Measurements from ENCODE around the gene CAMTA1. TPM values are rescaled to one million over a fixed set of nuclear protein-coding genes. Genes with fewer than 3 reads are reported as not detected.

The CAMTA1 gene
- total RNA-seq, 1 donor from 2014 or later = 77.6 TPM

DNA sequence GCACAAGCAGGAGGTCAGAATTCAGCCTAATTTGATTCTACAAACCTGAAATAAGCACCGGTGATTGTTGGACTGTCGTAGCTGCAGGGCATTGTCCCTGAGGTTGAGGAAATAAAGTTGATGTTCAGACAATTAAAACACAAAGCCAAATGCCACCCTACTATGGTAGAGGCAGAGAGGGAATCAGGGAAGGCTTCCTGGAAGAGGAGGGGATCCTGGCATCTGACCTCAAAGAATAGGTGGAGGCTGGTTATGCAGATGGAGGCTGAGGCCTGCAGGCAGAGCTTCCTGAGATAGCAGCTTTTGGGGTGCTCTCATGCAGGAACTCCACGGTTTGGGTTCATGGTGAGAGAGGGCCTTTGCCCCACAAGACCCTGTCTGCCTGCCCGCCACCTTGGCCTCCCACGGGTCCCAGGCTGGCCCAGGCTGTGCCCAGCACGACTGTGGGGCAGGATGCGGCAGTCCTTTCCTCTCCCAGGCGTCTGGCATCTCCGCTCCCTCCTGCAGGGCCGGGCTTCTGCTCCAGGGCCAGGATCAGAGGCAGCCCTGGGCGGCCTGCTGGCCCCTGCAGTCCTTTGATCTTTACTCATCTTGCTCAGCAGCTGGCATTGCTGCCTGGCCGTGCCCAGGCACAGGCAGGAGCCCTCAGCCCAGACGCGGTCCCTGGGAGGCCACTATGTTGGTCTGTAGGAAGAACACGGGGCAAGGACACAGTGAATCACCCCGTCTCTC is 851.7 kb downstream of the CAMTA1 start:
- TF ChIP-seq, protein P1, sequence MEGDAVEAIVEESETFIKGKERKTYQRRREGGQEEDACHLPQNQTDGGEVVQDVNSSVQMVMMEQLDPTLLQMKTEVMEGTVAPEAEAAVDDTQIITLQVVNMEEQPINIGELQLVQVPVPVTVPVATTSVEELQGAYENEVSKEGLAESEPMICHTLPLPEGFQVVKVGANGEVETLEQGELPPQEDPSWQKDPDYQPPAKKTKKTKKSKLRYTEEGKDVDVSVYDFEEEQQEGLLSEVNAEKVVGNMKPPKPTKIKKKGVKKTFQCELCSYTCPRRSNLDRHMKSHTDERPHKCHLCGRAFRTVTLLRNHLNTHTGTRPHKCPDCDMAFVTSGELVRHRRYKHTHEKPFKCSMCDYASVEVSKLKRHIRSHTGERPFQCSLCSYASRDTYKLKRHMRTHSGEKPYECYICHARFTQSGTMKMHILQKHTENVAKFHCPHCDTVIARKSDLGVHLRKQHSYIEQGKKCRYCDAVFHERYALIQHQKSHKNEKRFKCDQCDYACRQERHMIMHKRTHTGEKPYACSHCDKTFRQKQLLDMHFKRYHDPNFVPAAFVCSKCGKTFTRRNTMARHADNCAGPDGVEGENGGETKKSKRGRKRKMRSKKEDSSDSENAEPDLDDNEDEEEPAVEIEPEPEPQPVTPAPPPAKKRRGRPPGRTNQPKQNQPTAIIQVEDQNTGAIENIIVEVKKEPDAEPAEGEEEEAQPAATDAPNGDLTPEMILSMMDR (IDR thresholded peaks at IDR 0.05; ENCODE audit: insufficient read depth, low read depth, low read length) = no peak
- no peak for TF ChIP-seq EZH2 (IDR thresholded peaks at IDR 0.05; ENCODE audit: insufficient read depth, low read length)
- Histone ChIP-seq H3K4me2 (ENCODE audit: low read length) (no peak overlapping the region), H4K20me1 (ENCODE audit: insufficient read depth, low read length) (no peaks in the 10 kb centered on the region), H2AFZ (ENCODE audit: low read depth, low read length) (no peak overlapping the region), H3K9ac (ENCODE audit: low read length) (no peak overlapping the region), H3K4me3 (ENCODE audit: insufficient read depth, low read depth, low read length) (no peak overlapping the region), H3K27me3 (ENCODE audit: insufficient read depth, low read length) (no peaks in the 10 kb centered on the region), H3K36me3 (ENCODE audit: insufficient read depth, low read length) (no peaks in the 10 kb centered on the region), H3K27ac (ENCODE audit: low read depth, low read length) (no peak overlapping the region), H3K79me2 (ENCODE audit: insufficient read depth, low read length) (no peaks in the 10 kb centered on the region), H3K4me1 (ENCODE audit: insufficient read depth, low read length) (no peaks in the 10 kb centered on the region), H3K9me3 (ENCODE audit: insufficient read depth, low read depth, low read length) (no peaks in the 10 kb centered on the region)
- Mint-ChIP-seq H3K27me3 (ENCODE audit: low read depth, unreplicated experiment) (peaks cover 64% of the 10 kb centered on the region), H3K36me3 (ENCODE audit: low read depth, unreplicated experiment) (no peaks in the 10 kb centered on the region), H3K9me3 (ENCODE audit: unreplicated experiment) (no peaks in the 10 kb centered on the region), H3K4me3 (ENCODE audit: unreplicated experiment) (no peak overlapping the region), H3K27ac (ENCODE audit: unreplicated experiment) (no peak overlapping the region), H3K4me1 (ENCODE audit: low read depth, unreplicated experiment) (no peaks in the 10 kb centered on the region)
- FAIRE-seq (no peak), DNase-seq (ENCODE audit: low read depth) (no peak)

DNA sequence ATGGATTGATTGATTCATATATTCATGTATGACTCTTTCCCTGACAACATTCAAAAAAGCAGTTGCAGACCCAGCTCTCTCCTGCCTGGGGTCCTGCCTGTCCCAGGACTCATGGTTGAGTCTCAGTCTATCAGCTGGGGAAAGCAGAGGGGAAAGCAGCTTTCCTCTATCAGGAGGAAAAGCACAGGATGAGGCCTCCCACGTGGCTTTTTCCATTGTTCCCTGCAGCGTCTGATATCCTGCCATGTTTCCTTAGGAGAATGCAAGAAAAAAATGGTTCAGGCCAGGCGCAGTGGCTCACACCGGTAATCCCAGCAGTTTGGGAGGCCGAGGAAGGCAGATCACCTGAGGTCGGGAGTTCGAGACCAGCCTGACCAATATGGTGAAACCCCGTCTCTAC is 852.8 kb downstream of the CAMTA1 start:
- no peaks in the 10 kb centered on the region for H4K20me1 ChIP-seq (ENCODE audit: insufficient read depth, low read length)
- no peak for FAIRE-seq

More for the DNA sequence above, 852.8 kb downstream of the CAMTA1 start:
- H3K79me2 ChIP-seq (ENCODE audit: insufficient read depth, low read length) = no peaks in the 10 kb centered on the region
- TF ChIP-seq EZH2 (IDR thresholded peaks at IDR 0.05; ENCODE audit: insufficient read depth, low read length) = no peak
- TF ChIP-seq, protein P1 (IDR thresholded peaks at IDR 0.05; ENCODE audit: insufficient read depth, low read depth, low read length) = no peak
- DNase-seq (ENCODE audit: low read depth) = no peak
- no peak overlapping the region for H2AFZ ChIP-seq (ENCODE audit: low read depth, low read length)
- H3K9ac ChIP-seq (ENCODE audit: low read length) = no peak overlapping the region
- H3K4me3 Mint-ChIP-seq (ENCODE audit: unreplicated experiment) = no peak overlapping the region
- no peak overlapping the region for H3K27ac Mint-ChIP-seq (ENCODE audit: unreplicated experiment)
- H3K4me2 ChIP-seq (ENCODE audit: low read length) = no peak overlapping the region
- H3K4me3 ChIP-seq (ENCODE audit: insufficient read depth, low read depth, low read length) = no peak overlapping the region
- no peaks in the 10 kb centered on the region for H3K9me3 ChIP-seq (ENCODE audit: insufficient read depth, low read depth, low read length)
- H3K36me3 Mint-ChIP-seq (ENCODE audit: low read depth, unreplicated experiment) = no peaks in the 10 kb centered on the region
- no peaks in the 10 kb centered on the region for H3K36me3 ChIP-seq (ENCODE audit: insufficient read depth, low read length)
- H3K27me3 Mint-ChIP-seq (ENCODE audit: low read depth, unreplicated experiment) = peaks cover 54% of the 10 kb centered on the region
- H3K4me1 Mint-ChIP-seq (ENCODE audit: low read depth, unreplicated experiment) = no peaks in the 10 kb centered on the region
- H3K27me3 ChIP-seq (ENCODE audit: insufficient read depth, low read length) = no peaks in the 10 kb centered on the region
- H3K4me1 ChIP-seq (ENCODE audit: insufficient read depth, low read length) = no peaks in the 10 kb centered on the region
- H3K27ac ChIP-seq (ENCODE audit: low read depth, low read length) = no peak overlapping the region
- no peaks in the 10 kb centered on the region for H3K9me3 Mint-ChIP-seq (ENCODE audit: unreplicated experiment)

All from astrocyte (in vitro differentiated cells and primary cell).